Effector memory CD8-positive, alpha-beta T cell (primary cell): Measurements from ENCODE around the gene ISG20L2.
A peak's percentile ranks its signal among the peaks of the same experiment; 100 is the strongest.

Experiments
- ATAC-seq: fragments of 150-1000 bp; cut with Tn5 transposase; replicated peaks from 2 replicates; pipeline ENCODE4 v1.10.0; 2021; ENCODE audit warnings: mild to moderate bottlenecking, moderate library complexity
- DNase-seq, 3 experiments: peaks; one replicate each; pipeline ENCODE4 v3.0.0; 2021
- H3K27ac Mint-ChIP-seq, 2 donors: one replicate each; pipeline ENCODE4 v1.8.0; 2022; ENCODE audit warnings: mild to moderate bottlenecking in 2 of 2, mixed read lengths in 2 of 2, moderate library complexity in 2 of 2
- H3K27me3 Mint-ChIP-seq, 2 donors: one replicate each; pipeline ENCODE4 v1.8.0; 2022; ENCODE audit warnings: mixed read lengths in 2 of 2
- H3K36me3 Mint-ChIP-seq: one replicate; pipeline ENCODE4 v1.8.0; 2022; ENCODE audit warnings: mild to moderate bottlenecking, moderate library complexity, mixed read lengths; ENCODE audit not compliant: insufficient read depth
- H3K4me1 Mint-ChIP-seq, 2 donors: one replicate each; pipeline ENCODE4 v1.8.0; 2022; ENCODE audit warnings: low read depth in 2 of 2, mixed read lengths in 2 of 2
- H3K4me3 Mint-ChIP-seq, 2 donors: one replicate each; pipeline ENCODE4 v1.8.0; 2022; ENCODE audit warnings: mild to moderate bottlenecking in 2 of 2, mixed read lengths in 2 of 2, moderate library complexity in 2 of 2
- H3K9me3 Mint-ChIP-seq, 2 donors: one replicate each; pipeline ENCODE4 v1.8.0; 2022; ENCODE audit warnings: mixed read lengths in 2 of 2

The ISG20L2 gene

GRCh38 chr1:156704930-156705320, 23.6 kb downstream of the ISG20L2 start:
- H3K4me1 Mint-ChIP-seq, result peaks cover 16 to 17% of the 10 kb centered on the region in 2 donors
- H3K9me3 Mint-ChIP-seq, result no peaks in the 10 kb centered on the region
- DNase-seq (no peak), ATAC-seq (peak; percentile 11)
- peak overlapping the region in 1 of 2 donors; percentile 70 for H3K27ac Mint-ChIP-seq
- peaks cover 6 to 40% of the 10 kb centered on the region in 2 donors for H3K27me3 Mint-ChIP-seq
- peak overlapping the region; percentile 93 to 94 for H3K4me3 Mint-ChIP-seq
- H3K36me3 Mint-ChIP-seq, result peaks cover 11% of the 10 kb centered on the region

GRCh38 chr1:156704166-156704711, 24.3 kb downstream of the ISG20L2 start:
- Mint-ChIP-seq H3K9me3 (no peaks in the 10 kb centered on the region), H3K4me1 (peaks cover 16 to 17% of the 10 kb centered on the region in 2 donors), H3K4me3 (peak overlapping the region; percentile 65 to 94), H3K36me3 (peaks cover 11% of the 10 kb centered on the region), H3K27me3 (peaks cover 13 to 47% of the 10 kb centered on the region in 2 donors), H3K27ac (peak overlapping the region in 1 of 2 donors; percentile 63)
- no peak for ATAC-seq
- no peak for DNase-seq

GRCh38 chr1:156703741-156704140, 24.8 kb downstream of the ISG20L2 start:
- Mint-ChIP-seq H3K27me3 (peaks cover 18 to 52% of the 10 kb centered on the region in 2 donors), H3K4me3 (peak overlapping the region; percentile 65 to 94), H3K27ac (no peak overlapping the region)

GRCh38 chr1:156703336-156703735, 25.2 kb downstream of the ISG20L2 start:
- ATAC-seq, result no peak
- peaks cover 16 to 17% of the 10 kb centered on the region in 2 donors for H3K4me1 Mint-ChIP-seq
- no peak overlapping the region for H3K4me3 Mint-ChIP-seq
- peaks cover 11% of the 10 kb centered on the region for H3K36me3 Mint-ChIP-seq
- DNase-seq, result no peak
- no peaks in the 10 kb centered on the region for H3K9me3 Mint-ChIP-seq
- H3K27ac Mint-ChIP-seq, result peak overlapping the region in 1 of 2 donors; percentile 49
- peaks cover 20 to 56% of the 10 kb centered on the region in 2 donors for H3K27me3 Mint-ChIP-seq

More at GRCh38 chr1:156703741-156704140, 24.8 kb downstream of the ISG20L2 start:
- no peak for DNase-seq
- Mint-ChIP-seq H3K4me1 (peaks cover 16 to 17% of the 10 kb centered on the region in 2 donors), H3K9me3 (no peaks in the 10 kb centered on the region), H3K36me3 (peaks cover 11% of the 10 kb centered on the region)
- ATAC-seq, result no peak

- H3K9me3 Mint-ChIP-seq, result no peaks in the 10 kb centered on the region
- no peak overlapping the region for H3K4me3 Mint-ChIP-seq
- no peak overlapping the region for H3K27ac Mint-ChIP-seq
- ATAC-seq (no peak), DNase-seq (no peak)
- peaks cover 38 to 80% of the 10 kb centered on the region in 2 donors for H3K27me3 Mint-ChIP-seq
- peaks cover 9 to 10% of the 10 kb centered on the region in 2 donors for H3K4me1 Mint-ChIP-seq
- peaks cover 9% of the 10 kb centered on the region for H3K36me3 Mint-ChIP-seq
Measured at GRCh38 chr1:156700736-156701531, 27.6 kb downstream of the ISG20L2 start.

- H3K27me3 Mint-ChIP-seq, result peaks cover 40 to 83% of the 10 kb centered on the region in 2 donors
Measured at GRCh38 chr1:156698995-156699394, 29.6 kb downstream of the ISG20L2 start.

GRCh38 chr1:156697481-156697880, 31.1 kb downstream of the ISG20L2 start:
- H3K4me3 Mint-ChIP-seq, result no peak overlapping the region
- no peaks in the 10 kb centered on the region for H3K9me3 Mint-ChIP-seq
- H3K27ac Mint-ChIP-seq, result no peak overlapping the region
- H3K4me1 Mint-ChIP-seq, result peaks cover 7 to 9% of the 10 kb centered on the region in 2 donors
- H3K36me3 Mint-ChIP-seq, result peaks cover 5% of the 10 kb centered on the region
- DNase-seq (no peak), ATAC-seq (no peak)
- peaks cover 55 to 84% of the 10 kb centered on the region in 2 donors for H3K27me3 Mint-ChIP-seq

More at GRCh38 chr1:156698995-156699394, 29.6 kb downstream of the ISG20L2 start:
- peaks cover 8% of the 10 kb centered on the region for H3K36me3 Mint-ChIP-seq
- H3K9me3 Mint-ChIP-seq, result no peaks in the 10 kb centered on the region
- no peaks in the 10 kb centered on the region for H3K4me1 Mint-ChIP-seq
- H3K4me3 Mint-ChIP-seq, result no peak overlapping the region
- DNase-seq, result no peak
- ATAC-seq, result no peak
- no peak overlapping the region for H3K27ac Mint-ChIP-seq

GRCh38 chr1:156696755-156697154, 31.8 kb downstream of the ISG20L2 start:
- H3K9me3 Mint-ChIP-seq, result no peaks in the 10 kb centered on the region
- no peak overlapping the region for H3K4me3 Mint-ChIP-seq
- peaks cover 4% of the 10 kb centered on the region for H3K36me3 Mint-ChIP-seq
- DNase-seq (no peak), ATAC-seq (no peak)
- peaks cover 62 to 91% of the 10 kb centered on the region in 2 donors for H3K27me3 Mint-ChIP-seq
- no peak overlapping the region for H3K27ac Mint-ChIP-seq
- peaks cover 14% of the 10 kb centered on the region in 2 donors for H3K4me1 Mint-ChIP-seq

- no peak overlapping the region for H3K4me3 Mint-ChIP-seq
- H3K27me3 Mint-ChIP-seq, result peaks cover 76 to 91% of the 10 kb centered on the region in 2 donors
- H3K9me3 Mint-ChIP-seq, result no peaks in the 10 kb centered on the region
- ATAC-seq, result no peak
- no peak overlapping the region for H3K27ac Mint-ChIP-seq
- peaks cover 16 to 17% of the 10 kb centered on the region in 2 donors for H3K4me1 Mint-ChIP-seq
- DNase-seq, result no peak
- H3K36me3 Mint-ChIP-seq, result no peaks in the 10 kb centered on the region
Measured at GRCh38 chr1:156694690-156694962, 33.9 kb downstream of the ISG20L2 start.

- H3K9me3 Mint-ChIP-seq, result no peaks in the 10 kb centered on the region
- H3K4me3 Mint-ChIP-seq, result no peak overlapping the region
- peaks cover 75 to 91% of the 10 kb centered on the region in 2 donors for H3K27me3 Mint-ChIP-seq
- H3K4me1 Mint-ChIP-seq, result peaks cover 19 to 20% of the 10 kb centered on the region in 2 donors
- H3K27ac Mint-ChIP-seq, result no peak overlapping the region
- DNase-seq (no peak), ATAC-seq (no peak)
- no peaks in the 10 kb centered on the region for H3K36me3 Mint-ChIP-seq
Measured at GRCh38 chr1:156693848-156694689, 34.5 kb downstream of the ISG20L2 start.

- Mint-ChIP-seq H3K9me3 (no peaks in the 10 kb centered on the region), H3K4me1 (peaks cover 19 to 20% of the 10 kb centered on the region in 2 donors), H3K27me3 (peaks cover 75 to 91% of the 10 kb centered on the region in 2 donors), H3K4me3 (no peak overlapping the region), H3K36me3 (no peaks in the 10 kb centered on the region), H3K27ac (no peak overlapping the region)
- ATAC-seq (peak; percentile 9), DNase-seq (peak in 1 of 3 experiments; percentile 21)
Measured at GRCh38 chr1:156692925-156693847, 35.4 kb downstream of the ISG20L2 start.

- H3K4me3 Mint-ChIP-seq, result no peak overlapping the region
- H3K27ac Mint-ChIP-seq, result no peak overlapping the region
- DNase-seq (no peak), ATAC-seq (no peak)
- H3K27me3 Mint-ChIP-seq, result peaks cover 71 to 87% of the 10 kb centered on the region in 2 donors
- peaks cover 19 to 20% of the 10 kb centered on the region in 2 donors for H3K4me1 Mint-ChIP-seq
- no peaks in the 10 kb centered on the region for H3K9me3 Mint-ChIP-seq
- no peaks in the 10 kb centered on the region for H3K36me3 Mint-ChIP-seq
Measured at GRCh38 chr1:156692441-156692924, 36.1 kb downstream of the ISG20L2 start.
